DMS 273 (cell line): ENCODE data around the gene MCUB.
"Not testable (repeated sequence)": the region's sequence is repeated elsewhere in the genome, so short reads cannot be mapped to it uniquely, and the experiment has no call there.

Experiments used
- DNase-seq: peaks from one replicate; lab custom pipeline; 2025; ENCODE audit not compliant: unreplicated experiment; lab: John Stamatoyannopoulos, UW

MCUB gene

DNA sequence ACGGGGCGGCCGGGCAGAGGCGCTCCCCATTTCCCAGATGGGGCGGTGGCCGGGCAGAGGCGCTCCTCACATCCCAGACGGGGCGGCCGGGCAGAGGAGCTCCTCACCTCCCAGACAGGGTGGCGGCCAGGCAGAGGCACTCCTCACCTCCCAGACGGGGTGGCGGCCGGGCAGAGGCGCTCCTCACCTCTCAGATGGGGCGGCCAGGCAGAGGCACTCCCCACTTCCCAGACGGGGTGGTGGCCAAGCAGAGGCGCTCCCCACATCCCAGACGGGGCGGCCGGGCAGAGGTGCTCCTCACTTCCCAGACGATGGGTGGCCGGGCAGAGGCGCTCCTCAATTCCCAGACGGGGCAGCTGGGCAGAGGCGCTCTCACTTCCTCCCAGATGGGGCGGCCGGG lies 118.4 kb downstream of the MCUB start:
- DNase-seq: not testable (repeated sequence)

DNA sequence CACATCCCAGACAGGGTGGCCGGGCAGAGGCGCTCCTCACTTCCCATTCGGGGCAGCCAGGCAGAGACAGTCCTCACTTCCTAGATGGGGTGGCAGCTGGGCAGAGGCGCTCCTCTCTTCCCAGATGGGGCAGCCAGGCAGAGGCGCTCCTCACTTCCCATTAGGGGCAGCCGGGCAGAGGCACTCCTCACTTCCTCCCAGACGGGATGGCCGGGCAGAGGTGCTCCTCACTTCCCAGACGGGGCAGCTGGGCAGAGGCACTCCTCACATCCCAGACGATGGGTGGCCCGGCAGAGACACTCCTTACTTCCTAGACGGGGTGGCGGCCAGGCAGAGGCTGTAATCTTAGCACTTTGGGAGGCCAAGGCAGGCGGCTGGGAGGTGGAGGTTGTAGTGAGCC lies 118.9 kb downstream of the MCUB start:
- DNase-seq: not testable (repeated sequence)

DNA sequence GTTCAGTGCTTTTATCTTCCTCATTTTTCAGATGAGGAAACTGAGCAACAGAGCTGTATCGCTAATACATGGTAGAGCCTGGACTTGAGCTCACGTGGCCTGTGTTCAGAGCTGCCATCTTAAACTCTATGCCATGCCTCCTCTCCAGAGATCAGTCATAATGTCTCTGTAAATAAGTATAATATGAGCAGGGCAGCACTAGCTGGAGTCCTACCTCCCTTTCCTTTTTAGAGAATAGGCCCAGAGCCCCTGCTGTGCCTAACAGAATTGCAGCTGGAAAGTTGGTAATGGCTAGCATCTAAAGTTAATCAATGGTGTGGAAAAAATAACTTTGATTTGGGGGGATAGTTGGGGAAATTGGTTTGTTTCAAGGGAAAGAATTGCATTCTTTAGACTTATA lies 122.8 kb downstream of the MCUB start:
- DNase-seq: no peak

DNA sequence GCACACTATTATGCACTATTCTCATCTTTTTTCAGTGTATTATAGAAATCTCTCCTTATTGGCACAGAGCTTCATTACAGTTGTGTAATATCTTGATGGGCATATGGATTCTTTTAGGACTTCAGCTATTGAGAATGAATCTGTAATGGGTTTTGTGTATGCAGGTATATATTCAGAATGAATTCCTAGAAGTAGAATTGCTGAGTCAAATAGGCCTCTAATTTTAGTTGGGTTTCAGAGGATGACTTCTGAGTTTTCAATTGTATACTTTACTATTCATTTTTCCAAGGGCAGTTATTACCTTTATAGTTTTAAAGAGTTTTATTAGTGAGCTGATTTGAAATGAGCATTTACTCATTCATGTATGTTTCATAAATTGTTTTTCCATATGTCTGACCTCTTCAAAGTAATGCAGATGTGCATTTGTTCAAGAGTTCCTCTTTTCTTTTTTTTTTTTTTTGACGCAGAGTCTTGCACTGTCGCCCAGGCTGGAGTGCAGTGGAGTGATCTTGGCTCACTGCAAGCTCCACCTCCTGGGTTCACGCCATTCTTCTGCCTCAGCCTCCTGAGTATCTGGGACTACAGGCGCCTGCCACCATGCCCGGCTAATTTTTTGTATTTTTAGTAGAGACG lies 123.7 kb downstream of the MCUB start:
- no peak for DNase-seq

DNA sequence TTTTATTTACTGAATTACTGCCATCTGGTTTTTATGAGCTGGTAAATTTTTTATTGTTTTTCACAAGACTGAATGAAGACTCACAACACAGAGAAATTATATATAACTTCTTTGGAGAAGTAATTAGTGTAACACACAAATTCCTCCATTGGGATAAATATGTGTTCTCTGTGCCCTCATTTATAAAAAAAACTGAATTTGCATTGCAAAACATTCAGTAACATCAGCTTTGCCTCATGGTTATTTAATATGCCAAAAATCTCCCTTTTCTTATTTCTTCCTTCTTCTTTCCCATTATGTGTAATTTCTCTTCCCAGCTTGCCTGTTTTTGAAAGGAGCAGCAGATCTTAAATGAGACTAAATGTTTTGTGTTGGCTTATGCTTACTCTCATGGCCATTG lies 124.7 kb downstream of the MCUB start:
- DNase-seq: no peak

DNA sequence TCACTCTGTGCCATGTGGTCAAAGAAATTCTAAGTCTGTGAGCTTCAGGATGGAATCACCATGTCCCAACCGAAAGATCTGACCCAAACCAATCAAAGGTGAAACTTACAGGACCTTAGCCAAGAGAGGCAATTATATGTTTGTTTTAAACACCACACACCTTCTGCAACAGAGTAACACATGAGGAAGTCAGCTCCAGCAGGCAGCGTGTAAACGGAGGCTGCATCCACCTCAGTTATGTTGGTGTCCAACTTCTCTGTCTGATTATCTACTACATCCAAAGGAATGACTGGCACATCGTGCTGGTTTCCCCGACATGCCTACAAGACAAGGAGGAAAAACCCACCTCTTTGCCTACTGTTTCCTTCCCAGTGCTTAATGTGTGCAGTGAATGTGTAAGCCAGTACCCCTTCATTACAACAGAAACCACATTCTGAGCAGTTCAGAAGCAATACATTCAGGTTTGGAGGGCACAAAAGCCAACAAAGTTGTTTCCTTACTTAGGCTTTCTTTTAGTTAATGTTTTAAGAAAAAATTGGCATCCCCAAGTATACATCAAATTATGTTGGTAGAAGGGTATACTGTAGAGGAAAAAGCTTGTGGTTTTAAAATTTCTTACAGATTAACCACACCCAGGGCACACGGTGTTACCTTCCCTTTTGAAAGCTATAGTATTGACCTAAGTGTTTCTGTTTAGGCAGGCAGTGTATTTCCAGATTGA lies 130.8 kb downstream of the MCUB start:
- DNase-seq: no peak

DNA sequence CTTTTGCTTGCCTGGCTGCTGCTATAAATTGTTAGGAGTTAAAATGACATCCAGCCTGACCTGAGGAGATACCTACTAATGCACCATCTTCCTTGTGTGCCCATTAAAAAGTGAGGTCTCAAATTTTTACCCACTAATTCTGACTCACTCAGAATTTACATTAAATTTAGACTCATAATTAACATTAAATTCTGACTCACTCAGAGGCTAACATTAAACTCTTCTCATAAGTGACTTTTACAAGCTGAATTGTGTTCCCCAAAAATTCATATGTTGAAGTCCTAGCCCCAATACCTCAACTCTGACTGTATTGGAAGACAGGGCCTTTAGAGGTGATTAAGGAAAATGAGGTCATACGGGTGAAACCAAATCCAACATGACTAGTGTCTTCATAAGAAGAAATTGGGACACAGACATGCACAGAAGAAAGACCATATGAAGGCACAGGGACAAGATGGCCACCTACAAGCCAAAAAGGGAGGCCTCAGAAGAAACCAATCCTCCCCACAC lies 131.4 kb downstream of the MCUB start:
- no peak for DNase-seq

DNA sequence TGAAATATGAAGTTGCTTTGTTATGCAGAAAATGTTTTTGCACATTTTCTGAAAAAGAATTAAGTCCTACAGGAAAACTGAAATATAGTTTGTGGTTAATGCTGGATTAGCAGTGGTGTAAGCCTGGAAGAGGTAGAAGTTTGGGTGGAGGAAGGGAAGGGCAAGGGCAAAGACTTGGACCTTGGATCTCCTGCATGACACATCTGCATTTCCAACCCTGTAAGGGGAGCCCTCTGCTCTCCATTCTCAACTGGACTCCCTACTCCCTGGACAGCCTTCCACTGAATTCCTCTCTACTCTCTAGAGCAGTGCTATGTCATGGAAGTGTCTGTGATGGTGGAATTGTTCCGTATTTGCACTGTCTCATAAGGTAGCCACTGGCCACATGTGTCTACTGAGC lies 138.6 kb downstream of the MCUB start:
- no peak for DNase-seq

DNA sequence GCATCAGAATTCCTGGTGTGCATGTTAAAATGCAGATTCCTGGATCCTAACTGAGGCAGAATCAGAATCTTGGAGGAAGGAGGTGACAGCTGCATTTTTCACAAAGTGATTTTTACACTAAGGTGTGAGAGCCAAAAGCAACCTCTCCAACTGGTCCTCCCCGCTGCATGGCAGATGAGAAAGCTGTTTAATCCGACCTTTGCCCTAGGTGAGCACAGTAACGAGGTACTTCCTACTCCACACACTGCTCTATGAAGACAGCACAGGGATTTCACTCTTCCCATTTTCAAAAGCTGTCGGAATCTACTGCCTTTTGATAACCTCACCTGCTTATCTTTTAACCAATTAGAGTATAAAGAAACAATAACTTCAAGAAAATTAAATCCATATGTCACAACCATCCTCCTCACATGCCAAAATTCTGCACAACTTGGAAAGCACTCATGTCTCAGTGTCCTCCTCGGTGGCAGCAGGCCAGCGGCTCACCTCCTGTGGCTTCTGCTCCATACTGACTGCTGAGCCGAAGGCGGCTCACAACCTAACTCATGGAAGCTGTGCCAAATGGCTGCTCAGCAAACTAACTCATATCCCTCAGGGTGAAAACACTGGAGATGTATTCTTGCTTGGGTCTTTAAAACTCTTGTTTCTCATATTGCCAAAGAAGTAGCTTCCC lies 139.6 kb downstream of the MCUB start:
- no peak for DNase-seq

DNA sequence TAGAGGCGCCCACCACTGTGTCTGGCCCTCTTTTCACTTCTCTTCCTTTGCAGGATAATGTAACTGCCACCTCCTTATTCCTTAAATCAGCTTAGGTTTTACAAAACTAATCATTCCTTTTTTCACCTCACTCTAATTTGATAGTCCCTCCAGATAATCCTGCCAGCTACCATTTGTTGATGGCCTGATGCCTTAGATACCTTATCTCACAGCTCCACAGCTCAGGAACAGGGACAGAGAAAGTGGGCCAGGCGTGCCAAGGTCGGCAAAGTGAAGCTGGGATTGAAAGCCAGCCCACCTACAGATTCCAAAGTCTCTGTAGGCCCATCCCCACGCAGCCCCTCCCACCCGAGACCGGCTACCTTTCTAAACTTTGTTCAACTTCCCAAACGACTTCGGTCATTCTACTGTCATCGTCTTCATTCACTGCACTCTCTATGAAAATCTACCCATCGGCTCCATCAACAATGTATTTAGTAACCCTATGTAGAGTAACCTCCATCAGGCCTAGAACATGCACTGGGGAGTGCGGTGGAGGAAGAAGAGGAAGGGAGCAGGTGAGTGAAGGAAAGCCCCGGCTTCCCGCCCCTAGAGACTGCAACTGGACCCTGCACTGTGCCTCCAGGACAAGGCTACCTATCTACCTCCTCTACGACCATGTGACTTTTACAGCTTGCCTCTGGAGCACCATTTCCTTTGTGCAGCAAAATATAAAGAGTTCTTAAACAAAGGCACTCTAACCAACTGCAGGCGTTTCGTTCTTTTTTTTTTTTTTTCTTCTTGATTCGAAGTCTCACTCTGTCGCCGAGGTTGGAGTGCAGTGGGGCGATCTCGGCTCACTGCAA lies 141.7 kb downstream of the MCUB start:
- no peak for DNase-seq

DNA sequence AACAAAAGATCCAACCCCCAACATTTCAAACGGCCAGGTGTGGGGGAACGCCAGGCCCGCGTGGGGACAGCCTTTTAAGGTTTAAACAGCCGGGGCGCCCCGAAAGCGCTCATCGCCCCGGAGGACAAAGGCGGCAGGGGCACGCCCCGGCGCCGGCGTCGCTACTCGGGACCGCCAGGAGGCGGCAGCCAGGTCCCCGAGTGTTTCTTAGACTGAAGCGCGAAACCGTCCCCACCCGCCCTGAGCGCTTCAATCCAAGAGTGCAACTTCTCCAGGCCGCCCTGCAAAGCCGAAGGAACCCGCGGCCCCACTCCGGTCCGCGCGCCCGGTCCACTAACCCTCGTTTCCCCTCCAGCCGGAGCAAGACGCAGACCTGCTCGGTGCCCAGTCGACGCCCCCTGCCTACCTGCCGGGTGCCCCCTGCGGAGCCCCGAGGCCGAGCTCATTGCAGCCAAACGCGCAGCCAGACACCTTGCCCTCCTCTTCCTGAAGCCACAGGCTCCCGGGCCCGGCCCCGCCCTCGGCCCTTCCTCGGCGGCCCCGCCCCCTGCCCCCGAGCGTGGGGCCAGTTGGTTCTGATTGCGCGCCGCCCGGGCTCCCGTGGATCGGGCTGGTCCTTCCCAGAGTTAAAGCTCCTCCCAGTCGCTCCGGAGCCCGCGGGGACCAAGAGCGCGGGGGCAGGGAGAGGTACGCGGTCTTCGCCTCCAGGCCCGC lies 143.1 kb downstream of the MCUB start, which contains the start of gene CASP6:
TSS of gene CASP6 (minus strand) at position 496 of the 714 bp plus-strand sequence. CDS start at position 446, 50 bp downstream.
- peak; percentile 79 for DNase-seq

DNA sequence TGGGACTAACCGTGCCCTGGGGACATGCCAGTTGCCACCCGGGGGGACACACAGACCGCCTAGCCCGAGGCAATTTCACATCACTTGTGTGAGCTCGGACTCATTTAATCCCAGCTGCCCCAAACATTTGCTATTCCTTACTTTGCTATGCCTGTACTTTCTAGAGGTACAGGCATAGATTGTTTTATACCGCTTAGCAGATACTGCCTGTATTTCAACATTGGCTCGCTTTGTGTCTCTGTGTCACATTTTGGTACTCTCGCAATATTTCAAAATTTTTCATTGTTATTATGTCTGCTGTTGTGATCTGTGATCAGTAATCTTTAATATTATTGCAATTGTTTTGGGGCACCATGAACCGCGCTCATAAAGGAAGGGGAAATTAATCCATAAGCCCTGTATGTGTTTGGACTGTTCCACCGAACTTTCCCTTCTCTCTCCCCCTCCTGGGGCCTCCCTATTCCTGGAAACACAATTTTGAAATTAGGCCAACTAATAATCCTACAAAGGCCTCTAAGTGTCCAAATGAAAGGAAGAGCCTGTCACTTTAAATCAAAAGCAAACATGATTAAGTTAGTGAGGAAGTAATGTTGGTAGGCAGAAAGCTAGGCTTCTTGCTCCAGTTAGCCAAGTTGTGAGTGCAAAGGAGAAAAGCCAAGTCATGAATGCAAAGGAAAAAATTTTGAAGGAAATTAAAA lies 143.8 kb downstream of the MCUB start:
- DNase-seq: peak; percentile 1

DNA sequence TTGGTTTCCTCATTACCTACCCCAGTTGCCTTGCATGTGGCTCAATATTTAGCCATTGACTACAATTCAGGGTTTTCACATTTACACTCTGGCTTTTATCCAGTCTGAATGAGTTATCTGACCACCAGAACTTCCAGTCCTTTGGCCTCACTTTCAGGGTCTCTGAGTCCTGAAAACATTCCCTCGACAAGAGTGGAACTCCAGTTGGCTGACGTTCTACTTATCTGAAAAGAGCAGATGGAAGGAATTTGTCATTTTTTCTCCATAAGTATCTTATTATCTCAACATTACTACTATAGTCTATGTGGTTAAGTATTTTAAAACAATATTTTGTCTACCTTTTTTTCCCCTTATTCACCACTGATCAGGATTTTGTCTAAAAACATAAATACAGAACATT lies 148.4 kb downstream of the MCUB start:
- DNase-seq: no peak

DNA sequence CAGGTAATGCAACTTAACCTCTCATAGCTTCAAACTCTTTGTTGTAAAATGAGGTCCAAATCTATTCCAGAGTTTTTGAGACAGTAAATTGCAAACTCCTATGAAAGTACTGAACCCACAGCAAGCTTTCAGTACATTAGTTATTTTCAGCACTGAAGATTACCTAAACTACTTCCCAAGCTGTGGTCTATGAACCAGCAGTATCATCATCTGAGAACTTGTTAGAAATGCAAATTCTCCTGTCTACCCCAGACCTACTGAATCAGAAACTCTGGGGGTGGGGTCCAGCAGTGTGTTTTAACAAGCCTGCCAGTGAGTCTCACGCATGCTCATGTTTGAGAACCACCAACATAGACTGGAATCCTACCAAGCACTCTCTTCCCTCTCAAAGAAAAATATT lies 148.9 kb downstream of the MCUB start:
- DNase-seq: no peak

DNA sequence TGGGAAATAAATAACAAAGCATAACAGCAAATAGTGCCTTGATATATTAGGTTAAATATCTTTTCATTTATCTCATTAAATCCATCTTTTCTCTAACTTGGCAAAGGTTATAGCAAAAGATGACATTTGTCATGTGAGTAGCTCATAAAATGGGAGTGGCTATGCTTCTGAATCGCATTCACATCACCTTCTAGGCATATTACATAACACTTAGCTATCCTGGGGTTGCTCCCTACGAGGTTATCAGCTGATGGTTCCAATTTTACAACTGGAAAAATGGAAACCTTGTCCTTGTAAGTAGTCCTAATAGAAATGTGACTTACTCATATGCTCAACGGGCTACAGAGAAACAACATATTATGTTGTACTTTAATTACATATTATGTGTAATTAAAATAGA lies 153.5 kb downstream of the MCUB start:
- no peak for DNase-seq

DNA sequence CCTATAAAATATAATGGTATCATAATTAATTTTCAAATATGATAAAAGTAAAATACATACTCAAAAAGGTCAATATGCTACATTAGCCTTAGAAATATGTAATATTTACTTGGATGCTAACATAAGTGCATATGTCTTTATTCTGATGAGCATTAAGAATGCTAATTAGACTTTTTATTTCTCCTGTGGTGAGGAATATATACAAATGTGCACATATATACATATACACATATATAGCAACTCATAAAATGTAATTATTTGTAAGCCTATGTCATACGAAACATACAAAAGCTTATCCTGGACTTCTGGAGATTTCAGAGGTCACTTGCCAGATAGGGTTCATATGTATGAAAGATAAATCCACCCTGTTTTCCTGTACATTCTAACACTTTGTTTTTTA lies 158.7 kb downstream of the MCUB start:
- DNase-seq: no peak

DNA sequence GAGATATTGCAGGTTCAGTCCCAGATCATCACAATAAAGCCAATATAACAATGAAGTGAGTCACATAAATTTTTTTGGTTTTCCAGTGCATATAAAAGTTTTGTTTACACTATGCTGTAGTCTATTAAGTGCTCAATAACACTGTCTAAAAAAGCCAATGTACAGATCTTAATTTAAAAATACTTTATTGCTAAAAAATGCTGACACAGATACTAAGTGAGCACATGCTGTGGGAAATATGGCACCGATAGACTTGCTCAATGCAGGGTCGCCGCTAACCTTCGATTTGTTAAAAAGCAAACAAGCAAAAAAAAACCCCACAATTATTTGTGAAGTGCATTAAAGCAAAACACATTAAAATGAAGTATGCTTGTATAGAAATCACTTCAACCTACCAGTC lies 159.6 kb downstream of the MCUB start:
- DNase-seq: no peak

DNA sequence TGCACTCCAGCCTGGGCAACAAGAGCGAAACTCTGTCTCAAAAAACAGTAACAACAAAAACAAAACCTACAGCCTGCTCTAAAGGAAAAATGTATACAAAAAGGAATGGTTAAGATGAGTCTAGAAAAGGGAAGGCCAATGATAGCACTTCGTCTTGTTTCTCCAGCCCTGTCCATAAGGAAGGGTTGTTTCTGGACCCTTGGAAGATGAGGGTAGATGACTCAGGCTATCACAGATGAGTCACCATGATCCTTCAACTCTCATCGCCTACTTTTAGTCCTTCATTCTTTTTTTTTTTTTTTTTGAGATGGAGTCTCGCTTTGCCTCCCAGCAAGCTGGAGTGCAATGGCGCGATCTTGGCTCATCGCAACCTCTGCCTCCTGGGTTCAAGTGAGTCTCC lies 161.0 kb downstream of the MCUB start:
- DNase-seq: no peak

DNA sequence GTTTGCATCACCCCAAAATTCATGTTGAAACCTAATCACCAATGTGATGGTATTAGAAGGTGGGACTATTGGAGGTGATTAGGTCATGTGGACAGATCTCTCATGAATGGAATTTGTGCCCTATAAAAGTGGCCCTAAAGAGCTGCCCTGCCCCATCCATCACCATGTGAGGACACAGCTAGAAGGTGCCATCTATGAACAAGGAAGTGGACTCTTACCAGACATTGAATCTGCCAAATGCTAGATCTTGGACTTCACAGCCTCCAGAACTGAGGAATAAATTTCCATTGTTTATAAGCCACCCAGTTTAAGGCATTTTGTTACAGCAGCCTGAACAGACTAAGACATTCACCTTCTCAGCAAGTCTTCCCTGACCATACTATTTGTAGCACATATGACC lies 162.3 kb downstream of the MCUB start:
- DNase-seq: no peak

DNA sequence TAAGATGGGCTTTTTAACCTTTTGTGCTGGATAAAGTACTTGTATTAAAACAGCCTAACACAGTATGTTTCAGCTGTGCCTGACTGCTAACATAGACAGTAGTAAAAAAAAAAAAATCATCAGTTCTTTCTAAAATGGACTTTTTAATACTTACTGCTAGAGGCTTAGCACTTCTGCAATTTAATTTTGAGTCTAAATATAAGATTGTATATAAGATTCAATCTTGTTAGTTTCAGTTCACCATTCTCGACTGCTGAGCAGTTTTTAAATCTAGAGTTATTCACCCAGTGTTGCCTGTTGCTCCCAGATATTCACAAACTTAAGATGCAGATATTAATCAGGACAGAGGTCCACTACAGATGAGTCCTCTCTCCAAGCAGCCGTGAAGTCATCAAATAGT lies 163.1 kb downstream of the MCUB start:
- DNase-seq: no peak
